ENCODE data around the gene PAK3.

Gene PAK3

DNA sequence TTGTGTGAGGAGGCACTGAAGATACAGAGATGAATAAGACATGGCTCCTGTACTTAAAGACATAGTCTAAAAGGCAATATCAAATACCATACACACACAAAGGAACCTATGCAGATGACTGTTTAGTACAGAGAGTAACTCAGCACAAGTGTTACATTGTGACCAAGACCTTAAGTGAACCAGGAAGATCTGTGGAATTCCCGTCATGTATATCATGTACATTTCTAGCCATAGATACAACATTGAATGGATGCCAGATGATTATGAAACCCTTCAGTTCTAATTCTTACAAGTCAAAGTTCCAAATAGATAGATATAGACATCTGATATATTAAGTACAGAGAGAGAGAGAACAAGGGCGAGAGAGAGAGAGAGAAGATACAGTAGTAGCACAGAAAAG is 73.2 kb downstream of the PAK3 start:
- H3K9me2 ChIP-seq (replicated peaks; ENCODE audit: control insufficient read depth, low read length), result no peaks in the 10 kb centered on the region
- no peaks in the 10 kb centered on the region for H3F3A ChIP-seq (ENCODE audit: control insufficient read depth, insufficient read depth)
- no peak for TF ChIP-seq EZH2phosphoT487 (IDR thresholded peaks at IDR 0.05; ENCODE audit: borderline replicate concordance, low read length)
- TF ChIP-seq, protein P1, sequence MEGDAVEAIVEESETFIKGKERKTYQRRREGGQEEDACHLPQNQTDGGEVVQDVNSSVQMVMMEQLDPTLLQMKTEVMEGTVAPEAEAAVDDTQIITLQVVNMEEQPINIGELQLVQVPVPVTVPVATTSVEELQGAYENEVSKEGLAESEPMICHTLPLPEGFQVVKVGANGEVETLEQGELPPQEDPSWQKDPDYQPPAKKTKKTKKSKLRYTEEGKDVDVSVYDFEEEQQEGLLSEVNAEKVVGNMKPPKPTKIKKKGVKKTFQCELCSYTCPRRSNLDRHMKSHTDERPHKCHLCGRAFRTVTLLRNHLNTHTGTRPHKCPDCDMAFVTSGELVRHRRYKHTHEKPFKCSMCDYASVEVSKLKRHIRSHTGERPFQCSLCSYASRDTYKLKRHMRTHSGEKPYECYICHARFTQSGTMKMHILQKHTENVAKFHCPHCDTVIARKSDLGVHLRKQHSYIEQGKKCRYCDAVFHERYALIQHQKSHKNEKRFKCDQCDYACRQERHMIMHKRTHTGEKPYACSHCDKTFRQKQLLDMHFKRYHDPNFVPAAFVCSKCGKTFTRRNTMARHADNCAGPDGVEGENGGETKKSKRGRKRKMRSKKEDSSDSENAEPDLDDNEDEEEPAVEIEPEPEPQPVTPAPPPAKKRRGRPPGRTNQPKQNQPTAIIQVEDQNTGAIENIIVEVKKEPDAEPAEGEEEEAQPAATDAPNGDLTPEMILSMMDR (IDR thresholded peaks at IDR 0.05; ENCODE audit: low read depth, low read length, poor library complexity, severe bottlenecking), result no peak
- no peaks in the 10 kb centered on the region for H3K27me3 ChIP-seq (ENCODE audit: control insufficient read depth, low read length)
- H3K4me2 ChIP-seq (ENCODE audit: low read length), result no peak overlapping the region
- no peaks in the 10 kb centered on the region for H3K79me2 ChIP-seq (ENCODE audit: control insufficient read depth, low read length)
- H3K27ac ChIP-seq (ENCODE audit: low read depth, low read length), result no peak overlapping the region
- no peaks in the 10 kb centered on the region for H4K20me1 ChIP-seq (ENCODE audit: control insufficient read depth, insufficient read depth, low read depth, low read length)
- H3K4me1 ChIP-seq (ENCODE audit: control insufficient read depth, low read length), result no peaks in the 10 kb centered on the region
- no peaks in the 10 kb centered on the region for H3K36me3 ChIP-seq (ENCODE audit: control insufficient read depth, low read length)
- no peak overlapping the region for H3K4me3 ChIP-seq (ENCODE audit: low read length)
- H3K9me3 ChIP-seq (ENCODE audit: control insufficient read depth, insufficient read depth, low read length), result no peaks in the 10 kb centered on the region

- Histone ChIP-seq H3K4me3 (ENCODE audit: low read length) (no peak overlapping the region), H4K20me1 (ENCODE audit: control insufficient read depth, insufficient read depth, low read depth, low read length) (no peaks in the 10 kb centered on the region), H3K9me2 (replicated peaks; ENCODE audit: control insufficient read depth, low read length) (no peaks in the 10 kb centered on the region), H3K27ac (ENCODE audit: low read depth, low read length) (no peak overlapping the region), H3F3A (ENCODE audit: control insufficient read depth, insufficient read depth) (no peaks in the 10 kb centered on the region), H3K36me3 (ENCODE audit: control insufficient read depth, low read length) (no peaks in the 10 kb centered on the region), H3K4me2 (ENCODE audit: low read length) (no peak overlapping the region), H3K4me1 (ENCODE audit: control insufficient read depth, low read length) (no peaks in the 10 kb centered on the region), H3K9me3 (ENCODE audit: control insufficient read depth, insufficient read depth, low read length) (no peaks in the 10 kb centered on the region), H3K79me2 (ENCODE audit: control insufficient read depth, low read length) (no peaks in the 10 kb centered on the region), H3K27me3 (ENCODE audit: control insufficient read depth, low read length) (no peaks in the 10 kb centered on the region)
- TF ChIP-seq EZH2phosphoT487 (IDR thresholded peaks at IDR 0.05; ENCODE audit: borderline replicate concordance, low read length), result no peak
- TF ChIP-seq, protein P1 (IDR thresholded peaks at IDR 0.05; ENCODE audit: low read depth, low read length, poor library complexity, severe bottlenecking), result no peak
Observed at GRCh38 chrX:111170017-111170416, 74.0 kb downstream of the PAK3 start.

GRCh38 chrX:111180750-111181240 is 84.8 kb downstream of the PAK3 start:
- Histone ChIP-seq H3K36me3 (ENCODE audit: control insufficient read depth, low read length) (no peaks in the 10 kb centered on the region), H3K4me3 (ENCODE audit: low read length) (no peak overlapping the region), H3K9me3 (ENCODE audit: control insufficient read depth, insufficient read depth, low read length) (no peaks in the 10 kb centered on the region), H3K9me2 (replicated peaks; ENCODE audit: control insufficient read depth, low read length) (no peaks in the 10 kb centered on the region), H3K27ac (ENCODE audit: low read depth, low read length) (no peak overlapping the region), H3K27me3 (ENCODE audit: control insufficient read depth, low read length) (no peaks in the 10 kb centered on the region), H3K79me2 (ENCODE audit: control insufficient read depth, low read length) (no peaks in the 10 kb centered on the region), H3K4me1 (ENCODE audit: control insufficient read depth, low read length) (no peaks in the 10 kb centered on the region), H3F3A (ENCODE audit: control insufficient read depth, insufficient read depth) (no peaks in the 10 kb centered on the region), H3K4me2 (ENCODE audit: low read length) (no peak overlapping the region), H4K20me1 (ENCODE audit: control insufficient read depth, insufficient read depth, low read depth, low read length) (no peaks in the 10 kb centered on the region)
- TF ChIP-seq EZH2phosphoT487 (IDR thresholded peaks at IDR 0.05; ENCODE audit: borderline replicate concordance, low read length), result no peak
- TF ChIP-seq, protein P1 (IDR thresholded peaks at IDR 0.05; ENCODE audit: low read depth, low read length, poor library complexity, severe bottlenecking), result no peak

All from DOHH2 (cell line).